ENCODE results near the gene FIBIN.
"Not testable (repeated sequence)": the region's sequence is repeated elsewhere in the genome, so short reads cannot be mapped to it uniquely, and the experiment has no call there.

Gene FIBIN

GRCh38 chr11:26977209-26977608 is 16.7 kb upstream of the FIBIN start:
- DNase-seq (ENCODE audit: low read depth) = not testable (repeated sequence)

DNA sequence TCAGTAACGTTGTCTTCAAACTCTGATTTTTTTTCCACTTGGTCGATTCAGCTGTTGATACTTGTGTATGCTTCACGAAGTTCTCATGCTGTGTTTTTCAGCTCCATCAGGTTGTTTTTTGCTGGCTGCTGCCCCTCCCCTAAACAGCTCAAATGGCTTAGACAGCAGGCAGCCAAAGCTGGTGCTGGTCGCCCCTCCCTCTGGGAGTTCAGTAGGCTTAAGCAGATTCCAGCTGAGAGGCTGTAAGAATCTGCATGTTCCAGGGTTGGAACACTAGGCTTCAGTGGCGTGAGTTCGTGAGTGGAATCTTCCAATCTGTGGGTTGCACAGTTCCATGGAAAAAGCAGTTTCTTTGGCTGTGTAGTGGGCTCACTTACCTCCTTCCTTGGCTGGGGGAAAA is 10.3 kb upstream of the FIBIN start:
- no peak for DNase-seq (ENCODE audit: low read depth)

- DNase-seq (ENCODE audit: low read depth) = no peak
Measured at GRCh38 chr11:26985470-26985869, 8.4 kb upstream of the FIBIN start.

DNA sequence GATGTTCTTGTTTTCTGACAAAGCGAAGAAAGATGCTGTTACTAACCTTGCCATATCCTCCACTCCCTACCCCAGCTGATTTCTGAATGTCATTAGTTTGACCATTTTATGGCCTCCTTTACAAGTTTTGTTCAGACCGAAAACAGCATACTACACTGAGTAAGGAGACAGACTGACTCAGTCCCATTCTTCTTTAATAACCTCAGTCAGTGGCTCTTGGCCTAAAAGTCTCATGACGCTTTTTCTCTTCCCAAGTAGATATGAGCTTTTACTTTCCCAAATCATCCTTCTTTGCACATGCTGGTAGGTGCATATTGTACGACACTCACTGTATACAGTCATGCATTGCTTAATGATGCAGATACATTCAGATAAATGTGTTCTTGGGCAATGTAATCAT is 8.0 kb upstream of the FIBIN start:
- DNase-seq (ENCODE audit: low read depth) = no peak

DNA sequence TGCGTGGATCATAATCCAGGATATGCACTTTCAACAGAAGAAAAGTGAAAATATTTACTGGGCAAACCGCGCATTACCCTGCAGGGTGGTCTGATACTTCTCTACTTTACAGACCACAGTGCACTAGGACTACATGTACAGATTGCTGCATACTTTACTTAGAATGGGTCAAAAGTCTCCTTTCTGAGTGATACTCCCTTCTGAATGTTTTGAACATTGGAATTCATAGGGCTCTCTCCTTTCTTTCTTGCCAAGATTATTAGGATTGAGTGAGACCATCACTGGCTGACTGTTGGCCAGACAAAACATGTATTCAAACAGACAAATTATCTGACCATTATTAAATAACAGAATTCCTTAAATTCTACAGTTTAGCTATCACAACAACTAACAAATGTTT is 6.6 kb upstream of the FIBIN start:
- DNase-seq (ENCODE audit: low read depth) = no peak

GRCh38 chr11:26987731-26988130 is 6.2 kb upstream of the FIBIN start:
- DNase-seq (ENCODE audit: low read depth) = no peak

- DNase-seq (ENCODE audit: low read depth) = peak; percentile 78
Measured at GRCh38 chr11:26992031-26992541, 1.8 kb upstream of the FIBIN start.

- no peak for DNase-seq (ENCODE audit: low read depth)
Measured at GRCh38 chr11:26994631-26995095, 751 bp downstream of the FIBIN start.

GRCh38 chr11:26995701-26996460 is 2.0 kb downstream of the FIBIN start:
- DNase-seq (ENCODE audit: low read depth) = no peak

DNA sequence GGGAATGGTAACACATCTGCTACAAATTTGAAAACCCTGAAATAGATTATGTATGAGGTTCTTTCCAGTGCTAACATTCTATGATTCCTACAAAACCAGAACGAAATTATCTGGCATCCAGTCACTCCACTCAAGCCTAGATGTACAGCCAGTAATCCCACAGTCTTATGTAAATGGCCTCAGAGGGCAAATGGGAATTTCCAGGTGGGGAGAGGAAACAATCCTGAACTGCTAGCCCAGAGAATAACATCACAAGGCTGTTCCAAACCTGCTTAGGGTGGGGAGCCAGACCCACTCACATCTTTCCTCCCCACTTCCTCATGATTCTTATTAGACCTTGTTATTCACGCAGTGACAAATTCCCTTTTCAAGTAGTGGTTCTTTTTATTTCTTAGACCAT is 3.5 kb downstream of the FIBIN start:
- no peak for DNase-seq (ENCODE audit: low read depth)

DNA sequence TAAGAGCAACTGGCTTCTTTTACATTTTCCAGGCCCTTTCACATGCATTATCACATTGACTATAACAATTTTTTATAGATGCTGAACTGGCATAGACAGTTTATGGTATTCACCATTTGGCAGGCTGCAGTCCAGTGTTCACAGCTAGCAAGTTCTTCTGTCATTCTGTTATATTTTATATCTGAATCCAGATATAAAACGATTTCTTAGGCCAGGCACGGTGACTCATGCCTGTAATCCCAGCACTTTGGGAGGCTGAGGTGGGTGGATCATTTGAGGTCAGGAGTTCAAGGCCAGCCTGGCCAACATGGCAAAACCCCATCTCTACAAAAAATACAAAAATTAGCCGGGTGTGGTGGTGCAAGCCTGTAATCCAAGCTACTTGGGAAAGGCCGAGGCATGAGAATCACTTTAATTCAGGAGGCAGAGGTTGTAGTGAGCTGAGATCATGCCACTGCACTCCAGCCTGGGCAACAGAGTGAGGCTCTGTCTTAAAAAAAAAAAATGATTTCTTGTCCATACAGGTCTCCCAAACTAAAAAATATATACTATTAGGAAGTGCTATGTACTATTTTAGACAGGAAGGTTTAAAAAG is 7.3 kb downstream of the FIBIN start:
- DNase-seq (ENCODE audit: low read depth) = not testable (repeated sequence)

GRCh38 chr11:27002431-27002830 is 8.5 kb downstream of the FIBIN start:
- no peak for DNase-seq (ENCODE audit: low read depth)

GRCh38 chr11:27002838-27003237 is 8.9 kb downstream of the FIBIN start:
- DNase-seq (ENCODE audit: low read depth) = no peak

DNA sequence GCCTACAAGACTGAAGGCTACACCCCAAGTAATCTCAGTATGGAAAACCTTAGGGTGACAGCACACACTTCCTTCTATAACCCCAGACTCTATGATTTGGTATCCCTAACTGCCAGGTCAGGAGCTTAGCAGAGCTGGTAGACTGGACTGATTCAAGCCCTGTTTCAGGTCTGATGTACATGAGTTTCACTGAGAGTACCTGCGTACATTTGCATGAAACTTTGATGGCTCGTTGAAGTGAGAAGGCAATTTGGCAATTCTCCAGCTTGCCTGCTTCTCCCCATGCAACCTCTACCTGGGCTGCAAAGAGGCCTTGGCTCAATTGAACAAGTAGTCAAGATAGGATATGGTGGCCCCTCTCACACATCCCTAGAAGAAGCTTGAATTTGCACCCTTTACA is 10.2 kb downstream of the FIBIN start:
- no peak for DNase-seq (ENCODE audit: low read depth)

- DNase-seq (ENCODE audit: low read depth) = no peak
Measured at GRCh38 chr11:27008811-27009535, 15.1 kb downstream of the FIBIN start.

DNA sequence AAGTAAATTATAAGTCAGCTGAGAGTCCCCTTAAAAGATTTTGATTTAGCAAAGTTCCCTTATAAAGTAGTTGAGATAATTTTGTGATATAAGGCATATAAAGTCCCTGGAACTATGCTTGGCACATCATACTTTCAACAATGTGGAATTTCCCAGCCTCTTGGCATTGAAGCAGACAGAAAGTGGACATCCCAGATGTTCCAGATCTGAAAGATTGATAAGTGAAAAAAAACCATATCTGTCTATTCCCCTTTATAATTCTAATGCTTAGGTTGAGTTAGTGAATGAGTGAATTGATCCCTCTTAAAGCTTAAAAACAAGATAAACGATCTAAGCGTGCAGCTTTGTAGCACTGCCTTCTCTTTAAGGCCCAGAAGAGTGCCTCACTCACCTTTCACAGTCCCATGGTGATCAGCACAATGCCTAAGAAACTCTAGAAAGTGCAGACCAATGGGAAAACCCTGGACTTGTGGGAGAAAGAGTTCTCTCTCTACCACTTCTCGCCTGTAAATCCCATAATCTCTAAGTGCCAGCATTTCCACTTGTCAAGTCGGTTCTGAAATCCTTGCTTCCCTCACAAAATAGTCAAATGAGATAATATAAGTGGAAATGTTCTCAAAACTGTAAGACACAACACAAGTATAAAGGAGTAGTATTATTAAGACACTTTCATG is 17.8 kb downstream of the FIBIN start:
- no peak for DNase-seq (ENCODE audit: low read depth)

DNA sequence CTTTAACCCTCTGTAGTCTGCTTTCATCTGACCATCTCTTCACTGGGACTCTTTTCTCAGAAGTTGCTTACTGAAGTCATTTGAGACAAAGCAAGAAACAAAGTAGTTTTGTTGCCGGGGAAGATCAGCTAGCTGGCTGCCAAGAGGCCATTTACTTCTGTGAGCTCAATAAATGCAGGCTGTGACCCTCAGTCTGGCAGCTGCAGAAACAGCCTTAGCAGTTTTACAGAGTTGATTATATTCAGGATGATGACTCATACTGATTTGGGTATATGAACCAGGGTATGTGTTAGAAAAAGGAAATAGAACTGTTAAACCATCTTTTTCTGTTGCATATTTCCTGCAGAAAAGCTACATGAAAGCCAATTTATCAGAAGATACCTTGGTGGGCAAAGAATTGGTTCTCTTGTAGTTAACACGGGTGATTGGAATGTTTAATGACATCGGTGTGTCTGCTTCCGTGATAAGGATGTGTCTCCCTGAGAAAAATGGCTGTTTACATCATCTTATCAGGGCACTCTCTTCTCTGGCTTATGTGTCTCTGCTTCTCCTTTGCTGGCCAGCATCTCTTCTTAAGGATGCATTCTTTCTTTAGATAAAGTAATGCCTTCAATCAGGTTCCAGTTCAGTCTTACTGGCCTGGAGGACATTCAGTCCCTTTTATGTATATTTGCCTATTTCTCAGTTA is 18.5 kb downstream of the FIBIN start:
- DNase-seq (ENCODE audit: low read depth) = no peak

DNA sequence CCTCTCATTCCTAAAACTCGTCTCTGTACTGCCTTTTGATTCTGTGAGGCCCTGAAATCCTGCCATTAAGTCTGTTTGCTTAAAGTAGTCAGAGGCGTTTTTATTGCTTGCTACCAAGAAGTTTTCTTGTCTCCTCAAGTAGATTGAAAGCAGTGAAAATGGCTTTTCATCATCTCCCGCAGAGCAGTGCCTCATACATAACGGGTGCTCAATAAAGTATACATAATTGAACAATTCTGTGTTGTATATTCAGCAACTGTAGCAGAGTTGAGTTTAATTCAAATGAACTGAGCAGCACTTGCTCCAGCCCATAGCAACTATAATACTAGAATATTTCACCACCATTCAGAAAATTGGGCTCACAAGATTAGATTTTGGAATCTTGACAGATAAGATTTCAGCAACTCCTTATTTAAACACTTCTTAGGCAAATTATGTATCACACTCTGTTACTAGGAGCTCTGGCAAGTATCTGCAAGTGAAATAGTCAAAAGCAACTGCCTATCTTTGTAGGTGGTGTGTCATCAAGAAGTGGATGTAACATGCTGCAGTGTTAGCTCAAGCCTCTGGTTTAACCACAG is 20.0 kb downstream of the FIBIN start:
- no peak for DNase-seq (ENCODE audit: low read depth)

GRCh38 chr11:27018902-27019529 is 25.1 kb downstream of the FIBIN start:
- DNase-seq (ENCODE audit: low read depth) = no peak

- DNase-seq (ENCODE audit: low read depth) = no peak
Measured at GRCh38 chr11:27020751-27021150, 26.8 kb downstream of the FIBIN start.
